IMR-90 (cell line): ENCODE data around the gene GALNT17. TPM values are rescaled to one million over a fixed set of nuclear protein-coding genes. Genes with fewer than 3 reads are reported as not detected.

Source experiments
- ATAC-seq: fragments of 200-7000 bp; cut with Tn5 transposase; 2 replicates; pipeline ENCODE4 v1.9.1; 2020; ENCODE audit warnings: low read depth, mild to moderate bottlenecking, moderate library complexity
- BruUV-seq: library from RNA; stranded (reverse); fragments of 400-500 nt; replicated peaks from 2 replicates; lab custom pipeline; 2021; lab: Mats Ljungman, UMichigan
- CTCF ChIA-PET: fragments of 300-600 bp; formaldehyde crosslinking; extraction: SDS; loops from one replicate; lab custom pipeline; 2021; ENCODE audit warnings: antibody characterized with exemption; lab: Yijun Ruan, JAX
- POLR2A ChIA-PET: fragments of 300-600 bp; sonication (Branson Sonifier 250); formaldehyde crosslinking; loops from one replicate; lab custom pipeline; 2022; ENCODE audit warnings: antibody characterized with exemption; ENCODE audit not compliant: unreplicated experiment; lab: Charles Lee
- DNase-seq: peaks from one replicate; pipeline ENCODE4 v3.0.0; 2013
- H2AFZ ChIP-seq: replicated peaks from 2 replicates; pipeline ENCODE3; 2013; ENCODE audit warnings: low read length, mild to moderate bottlenecking; ENCODE audit not compliant: poor library complexity
- H2AK5ac ChIP-seq: 2 replicates; pipeline ENCODE4 v1.6.1; 2013; ENCODE audit warnings: low read depth, low read length, inconsistent platforms
- H2AK9ac ChIP-seq: replicated peaks from 2 replicates; pipeline ENCODE3; 2013; ENCODE audit warnings: mild to moderate bottlenecking, low read depth, low read length, moderate library complexity; ENCODE audit not compliant: poor library complexity
- H2BK120ac ChIP-seq: 2 replicates; pipeline ENCODE4 v1.6.1; 2013; ENCODE audit warnings: low read depth, low read length, inconsistent platforms
- H2BK15ac ChIP-seq: 3 replicates; pipeline ENCODE4 v1.6.1; 2013; ENCODE audit warnings: low read depth, low read length, inconsistent platforms
- H2BK20ac ChIP-seq: 2 replicates; pipeline ENCODE4 v1.6.1; 2013; ENCODE audit warnings: low read depth, mild to moderate bottlenecking, inconsistent platforms, low read length, moderate library complexity
- H2BK5ac ChIP-seq: 2 replicates; pipeline ENCODE4 v1.6.1; 2013; ENCODE audit warnings: mild to moderate bottlenecking, low read depth, low read length, inconsistent platforms; ENCODE audit not compliant: poor library complexity, severe bottlenecking
- H3K14ac ChIP-seq: replicated peaks from 2 replicates; pipeline ENCODE4 v1.6.1; 2013; ENCODE audit warnings: low read depth, low read length, inconsistent platforms
- H3K18ac ChIP-seq: 2 replicates; pipeline ENCODE4 v1.6.1; 2013; ENCODE audit warnings: low read depth, low read length, control low read depth
- H3K23ac ChIP-seq: 2 replicates; pipeline ENCODE4 v1.6.1; 2013; ENCODE audit warnings: low read depth, low read length, inconsistent platforms
- H3K27ac ChIP-seq: 2 replicates; pipeline ENCODE4 v1.5.1; 2013; ENCODE audit warnings: mild to moderate bottlenecking, control low read depth, low read length; ENCODE audit not compliant: insufficient read depth
- H3K27me3 ChIP-seq: 2 replicates; pipeline ENCODE4 v1.6.1; 2013; ENCODE audit warnings: low read length; ENCODE audit not compliant: control insufficient read depth, insufficient read depth
- H3K36me3 ChIP-seq: 2 replicates; pipeline ENCODE4 v1.6.1; 2013; ENCODE audit warnings: low read length, mixed read lengths; ENCODE audit not compliant: control insufficient read depth, insufficient read depth
- H3K4ac ChIP-seq: 2 replicates; pipeline ENCODE4 v1.6.1; 2013; ENCODE audit warnings: low read depth, low read length, inconsistent platforms
- H3K4me1 ChIP-seq: 2 replicates; pipeline ENCODE4 v1.6.1; 2013; ENCODE audit warnings: low read length, mixed read lengths; ENCODE audit not compliant: control insufficient read depth, insufficient read depth
- H3K4me2 ChIP-seq: 2 replicates; pipeline ENCODE4 v1.6.1; 2013; ENCODE audit warnings: low read depth, mild to moderate bottlenecking, control low read depth, low read length, moderate library complexity
- H3K4me3 ChIP-seq: 2 replicates; pipeline ENCODE4 v1.5.1; 2013; ENCODE audit warnings: low read depth, mild to moderate bottlenecking, control low read depth, low read length, moderate library complexity; ENCODE audit not compliant: insufficient read depth
- H3K56ac ChIP-seq: 2 replicates; pipeline ENCODE4 v1.6.1; 2013; ENCODE audit warnings: low read length, inconsistent platforms; ENCODE audit not compliant: insufficient read depth; ENCODE audit errors: extremely low read depth
- H3K79me1 ChIP-seq, 2 experiments: 2 replicates each; pipeline ENCODE4 v1.6.1; 2013; ENCODE audit warnings: low read length in 2 of 2, inconsistent platforms in 1 of 2, low read depth in 1 of 2
- H3K9ac ChIP-seq: 2 replicates; pipeline ENCODE4 v1.6.1; 2013; ENCODE audit warnings: low read depth, low read length, control low read depth
- H3K9me1 ChIP-seq: 2 replicates; pipeline ENCODE4 v1.6.1; 2013; ENCODE audit warnings: low read length, inconsistent platforms; ENCODE audit not compliant: insufficient read depth
- H3K9me3 ChIP-seq: 2 replicates; pipeline ENCODE4 v1.6.1; 2013; ENCODE audit warnings: low read length; ENCODE audit not compliant: control insufficient read depth, insufficient read depth
- H4K20me1 ChIP-seq: 2 replicates; pipeline ENCODE4 v1.6.1; 2013; ENCODE audit warnings: low read length, inconsistent platforms; ENCODE audit not compliant: insufficient read depth
- H4K5ac ChIP-seq: 2 replicates; pipeline ENCODE4 v1.6.1; 2013; ENCODE audit warnings: mild to moderate bottlenecking, low read depth, low read length, control low read depth
- H4K8ac ChIP-seq, 2 experiments: 2 replicates each; pipeline ENCODE4 v1.6.1; 2013; ENCODE audit warnings: low read depth in 2 of 2, low read length in 2 of 2, control low read depth in 1 of 2, inconsistent platforms in 1 of 2
- H4K91ac ChIP-seq: 2 replicates; pipeline ENCODE4 v1.6.1; 2013; ENCODE audit warnings: low read depth, low read length, inconsistent platforms; ENCODE audit not compliant: insufficient read depth
- BHLHE40 ChIP-seq: fragments of 150-350 bp; IDR thresholded peaks from 2 replicates; pipeline ENCODE4 v1.6.1; 2016; ENCODE audit warnings: mild to moderate bottlenecking, low read depth, low read length
- CEBPB ChIP-seq: IDR thresholded peaks from 2 replicates; pipeline ENCODE4 v1.6.1; 2012; ENCODE audit warnings: low read depth, low read length, improper control_type of control experiment
- CHD1 ChIP-seq: IDR thresholded peaks from 2 replicates; pipeline ENCODE4 v1.6.1; 2012; ENCODE audit warnings: low read depth, low read length, improper control_type of control experiment
- CTCF ChIP-seq: conservative IDR thresholded peaks from 2 replicates; pipeline ENCODE4 v1.5.1; 2012; ENCODE audit warnings: mild to moderate bottlenecking, low read depth, low read length, improper control_type of control experiment
- ELK1 ChIP-seq: fragments of 150-350 bp; IDR thresholded peaks from 2 replicates; pipeline ENCODE4 v1.6.1; 2016; ENCODE audit warnings: low read depth, mild to moderate bottlenecking, low read length, moderate library complexity, borderline replicate concordance
- FOS ChIP-seq: fragments of 150-350 bp; IDR thresholded peaks from 2 replicates; pipeline ENCODE4 v1.6.1; 2016; ENCODE audit warnings: low read depth, low read length
- MAFK ChIP-seq: IDR thresholded peaks from 2 replicates; pipeline ENCODE4 v1.6.1; 2012; ENCODE audit warnings: low read depth, low read length, improper control_type of control experiment
- MAZ ChIP-seq: IDR thresholded peaks from 2 replicates; pipeline ENCODE4 v1.6.1; 2012; ENCODE audit warnings: low read depth, mild to moderate bottlenecking, low read length, improper control_type of control experiment, moderate library complexity, borderline replicate concordance
- MXI1 ChIP-seq: IDR thresholded peaks from 2 replicates; pipeline ENCODE4 v1.6.1; 2012; ENCODE audit warnings: low read depth, mild to moderate bottlenecking, low read length, moderate library complexity, borderline replicate concordance
- NFE2L2 ChIP-seq: fragments of 150-350 bp; IDR thresholded peaks from 2 replicates; pipeline ENCODE4 v1.6.1; 2016; ENCODE audit warnings: low read depth, mild to moderate bottlenecking, low read length
- POLR2A ChIP-seq: IDR thresholded peaks from 2 replicates; pipeline ENCODE4 v1.6.1; 2012; ENCODE audit warnings: mild to moderate bottlenecking, low read depth, low read length
- RAD21 ChIP-seq: IDR thresholded peaks from 2 replicates; pipeline ENCODE4 v1.6.1; 2012; ENCODE audit warnings: low read length, improper control_type of control experiment
- RCOR1 ChIP-seq: IDR thresholded peaks from 2 replicates; pipeline ENCODE4 v1.6.1; 2012; ENCODE audit warnings: mild to moderate bottlenecking, low read length, improper control_type of control experiment; ENCODE audit not compliant: insufficient replicate concordance
- RFX5 ChIP-seq: IDR thresholded peaks from 2 replicates; pipeline ENCODE4 v1.8.0; 2012; ENCODE audit warnings: low read depth, mild to moderate bottlenecking, low read length, moderate library complexity
- SMC3 ChIP-seq: fragments of 150-350 bp; IDR thresholded peaks from 2 replicates; pipeline ENCODE4 v1.6.1; 2016; ENCODE audit warnings: low read depth, mild to moderate bottlenecking, antibody characterized with exemption, low read length, moderate library complexity
- USF2 ChIP-seq: fragments of 150-350 bp; IDR thresholded peaks from 2 replicates; pipeline ENCODE4 v1.6.1; 2017; ENCODE audit warnings: mild to moderate bottlenecking, antibody characterized with exemption, low read length, low read depth
- WGBS, 2 experiments: methylation state at CpG; one replicate each; pipeline versions ENCODE4 v1.1.5 to v1.1.7; 2013; ENCODE audit warnings: missing lambda C conversion rate in 2 of 2; ENCODE audit not compliant: insufficient read length in 1 of 2; ENCODE audit errors: extremely low coverage in 2 of 2; 5-methylcytosine and 5-hydroxymethylcytosine counted together
- dilution Hi-C: fragments of 300-500 bp; cut with HindIII; formaldehyde crosslinking; loops from one replicate; pipeline ENCODE4 v1.14.3; 2018; ENCODE audit warnings: low sequenced_read_pairs; ENCODE audit not compliant: unreplicated experiment
- in situ Hi-C: fragments of 300-500 bp; cut with MboI; formaldehyde crosslinking; loops from 3 replicates; pipeline ENCODE4 v1.14.3; 2019; ENCODE audit warnings: low sequenced_read_pairs, inconsistent platforms, mixed read lengths
- intact Hi-C: fragments of 100-400 bp; cut with micrococcal nuclease; formaldehyde crosslinking; loops from 2 replicates; pipeline ENCODE4 v1.10.0; 2022
- polyA plus RNA-seq, 3 experiments: library from polyadenylated mRNA; depleted of rRNA; stranded (reverse); fragments of >200 nt; gene quantifications; 2 replicates each; pipeline ENCODE4 v1.2.3, GENCODE V29; 2012; ENCODE audit warnings: low replicate concordance in 1 of 3
- total RNA-seq: library from RNA; depleted of rRNA; stranded (reverse); fragments of >200 nt; gene quantifications from 2 replicates; pipeline ENCODE4 v1.2.3, GENCODE V29; 2012

GALNT17 gene
- total and polyA plus RNA-seq, 2 of the 4 experiments (the other 2 are of a cell fraction), result not detected

DNA sequence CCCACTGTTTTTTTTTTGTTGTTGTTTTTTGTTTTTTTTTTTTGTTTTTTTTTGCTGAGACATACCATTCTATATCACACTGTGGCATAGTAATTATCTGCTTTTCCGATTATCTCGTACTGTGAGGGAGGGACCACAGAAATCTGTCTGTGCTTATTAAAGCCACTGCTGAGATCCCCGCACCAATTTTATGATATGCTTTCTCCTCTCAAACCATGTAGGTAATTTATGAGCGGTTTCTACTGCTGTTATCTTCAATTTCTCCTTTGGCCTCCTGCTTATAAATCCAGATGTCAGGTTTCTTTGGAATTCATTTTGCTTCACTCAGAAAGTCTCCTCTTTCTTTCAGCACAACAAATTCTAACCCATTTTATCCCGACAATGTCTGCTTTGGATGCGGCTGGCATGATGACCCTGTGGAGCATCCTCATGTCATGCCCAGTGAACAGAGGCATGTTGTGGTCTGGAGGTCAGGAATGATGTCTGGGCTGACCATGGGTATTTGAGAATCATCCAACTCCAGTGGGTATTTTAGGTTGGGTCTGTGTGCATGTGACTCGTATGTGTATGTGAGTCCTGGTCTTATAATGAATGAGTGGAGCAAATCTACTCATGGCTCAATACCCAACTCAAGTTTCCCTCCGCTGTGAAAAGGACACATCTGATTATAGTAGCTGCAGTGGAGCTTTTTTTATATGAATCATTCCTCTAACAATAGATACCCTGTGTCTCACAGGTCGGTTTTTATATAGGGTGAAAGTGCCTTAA is 213.4 kb downstream of the GALNT17 start:
- Histone ChIP-seq H3K79me1 (no peaks in the 10 kb centered on the region), H2BK120ac (no peak overlapping the region), H2AK5ac (no peak overlapping the region), H3K9ac (no peak overlapping the region), H3K4ac (no peak overlapping the region), H3K14ac (no peak overlapping the region), H4K91ac (no peak overlapping the region), H4K5ac (no peak overlapping the region), H3K9me3 (peaks cover 7% of the 10 kb centered on the region; the same call in 1 of the 2 replicates), H2AK9ac (no peak overlapping the region), H3K9me1 (no peaks in the 10 kb centered on the region), H3K4me1 (no peaks in the 10 kb centered on the region), H2AFZ (no peak overlapping the region), H3K4me2 (no peak overlapping the region), H3K18ac (no peak overlapping the region), H3K27ac (no peak overlapping the region), H3K4me3 (no peak overlapping the region), H4K8ac (no peak overlapping the region), H3K56ac (no peak overlapping the region), H2BK20ac (no peak overlapping the region), H3K36me3 (no peaks in the 10 kb centered on the region), H2BK15ac (no peak overlapping the region), H2BK5ac (no peak overlapping the region), H3K27me3 (no peaks in the 10 kb centered on the region), H3K23ac (no peak overlapping the region), H4K20me1 (no peaks in the 10 kb centered on the region)
- in situ Hi-C loops (no loop called here), dilution Hi-C loops (no loop called here), intact Hi-C loops (no loop called here)
- POLR2A ChIA-PET, result no interaction called here
- ATAC-seq, result no peak
- BruUV-seq, result no TSS peak
- no peak for DNase-seq
- TF ChIP-seq SMC3 (no peak), CEBPB (no peak), RCOR1 (no peak), USF2 (no peak), CTCF (no peak), RAD21 (no peak), POLR2A (no peak), ELK1 (no peak), MAZ (no peak), FOS (no peak), BHLHE40 (no peak), MAFK (no peak), NFE2L2 (no peak), CHD1 (no peak), MXI1 (no peak), RFX5 (no peak)
- WGBS, 2 experiments, result no CpG with 5 or more reads among the region's 9 CpGs
- CTCF ChIA-PET, result no interaction called here
